HG03196 (cell line): ENCODE data around the gene CGB1.
"Not testable (repeated sequence)": the region's sequence is repeated elsewhere in the genome, so short reads cannot be mapped to it uniquely, and the experiment has no call there.

Experiments
- ATAC-seq: cut with Tn5 transposase; IDR thresholded peaks from one replicate; pipeline ENCODE4 v1.9.1; 2021; ENCODE audit not compliant: unreplicated experiment

CGB1 gene

DNA sequence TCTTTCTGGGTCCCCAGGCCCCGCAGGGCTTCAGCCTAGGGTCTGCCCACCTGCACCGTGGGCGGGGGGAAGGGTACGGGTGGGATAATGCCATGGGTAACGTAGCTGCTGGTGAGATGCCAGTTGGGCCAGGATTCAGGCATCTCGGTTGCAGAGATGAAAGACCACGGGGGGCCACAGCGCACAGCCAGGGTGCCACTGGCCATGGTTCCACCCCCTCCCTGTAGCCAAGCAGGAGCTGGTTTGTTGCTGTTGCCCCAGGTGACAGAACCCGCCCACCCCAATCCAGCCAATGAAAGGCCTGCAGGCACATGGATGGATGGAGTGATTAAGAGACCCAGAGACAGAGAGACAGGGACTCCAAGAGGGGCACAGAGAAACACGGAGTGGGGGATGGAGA lies 21.9 kb upstream of the CGB1 start:
- no peak for ATAC-seq

DNA sequence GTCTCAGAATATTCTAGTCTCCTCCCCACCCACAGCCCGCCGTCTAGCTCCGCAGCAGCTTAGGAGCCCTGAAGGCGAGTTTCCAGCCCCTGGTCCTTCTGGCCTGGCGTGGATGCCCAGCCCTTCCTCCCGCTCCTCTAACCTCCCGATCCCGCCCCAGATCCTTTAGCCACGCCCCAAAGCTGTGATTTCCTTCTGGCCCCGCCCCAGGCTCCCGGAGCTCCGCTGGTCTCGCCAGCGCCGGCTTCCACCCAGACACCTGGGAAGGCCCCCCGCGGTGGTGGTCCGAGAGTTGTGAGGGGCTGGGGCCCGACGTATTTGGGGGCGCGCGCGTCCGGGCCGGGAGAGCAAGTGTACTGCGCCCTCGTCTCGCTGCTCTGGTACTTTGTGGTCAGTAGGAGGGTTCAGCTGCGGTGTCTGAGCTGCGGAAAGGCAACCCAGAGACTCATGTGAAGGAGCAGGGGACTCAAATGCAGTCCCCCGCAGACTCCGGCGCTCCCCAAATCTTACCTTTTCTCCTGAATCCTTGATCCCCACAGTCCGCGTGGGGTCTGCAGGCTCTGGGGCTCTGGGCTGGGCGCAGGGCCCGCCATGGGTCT lies 21.0 kb upstream of the CGB1 start, which contains the start of gene CGB7:
CGB7 (minus strand) TSS at position 114 of the 599 bp plus-strand sequence. CDS start 2,374 bp downstream, outside the sequence.
- no peak for ATAC-seq

DNA sequence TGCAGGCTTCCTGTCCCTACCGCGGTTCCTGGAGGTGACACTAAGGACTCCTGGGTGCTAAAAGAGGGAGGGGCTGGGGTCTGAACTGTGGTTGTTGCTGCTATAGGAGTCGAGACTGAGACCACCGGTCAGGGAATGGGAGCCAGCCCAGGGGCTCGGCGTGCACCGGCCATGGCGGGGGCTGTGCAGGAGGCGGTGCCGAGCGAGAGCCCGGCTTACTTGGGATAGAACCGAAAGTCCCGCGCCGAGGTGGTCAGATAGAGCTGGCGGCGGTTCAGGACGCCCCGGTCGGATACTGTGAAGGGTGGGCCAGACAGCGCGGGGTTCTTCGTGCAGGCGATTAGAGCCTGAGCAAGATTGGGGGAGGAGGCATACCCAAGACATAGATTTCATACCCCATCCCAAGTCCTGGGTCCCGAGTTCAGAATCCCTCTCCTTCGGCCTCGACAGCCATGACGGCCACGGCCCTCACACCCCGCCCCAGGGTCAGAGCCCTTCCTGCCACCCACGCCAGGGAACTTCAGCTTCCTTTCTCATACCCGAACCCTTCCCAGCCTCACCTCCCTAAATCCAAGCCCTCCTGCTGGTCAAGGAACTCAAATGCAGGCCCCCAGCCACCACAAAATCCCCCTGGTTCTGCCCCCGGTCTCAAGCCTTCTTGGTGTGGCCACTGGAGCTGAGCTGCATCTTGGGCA lies 20.4 kb upstream of the CGB1 start:
- ATAC-seq, result not testable (repeated sequence)

DNA sequence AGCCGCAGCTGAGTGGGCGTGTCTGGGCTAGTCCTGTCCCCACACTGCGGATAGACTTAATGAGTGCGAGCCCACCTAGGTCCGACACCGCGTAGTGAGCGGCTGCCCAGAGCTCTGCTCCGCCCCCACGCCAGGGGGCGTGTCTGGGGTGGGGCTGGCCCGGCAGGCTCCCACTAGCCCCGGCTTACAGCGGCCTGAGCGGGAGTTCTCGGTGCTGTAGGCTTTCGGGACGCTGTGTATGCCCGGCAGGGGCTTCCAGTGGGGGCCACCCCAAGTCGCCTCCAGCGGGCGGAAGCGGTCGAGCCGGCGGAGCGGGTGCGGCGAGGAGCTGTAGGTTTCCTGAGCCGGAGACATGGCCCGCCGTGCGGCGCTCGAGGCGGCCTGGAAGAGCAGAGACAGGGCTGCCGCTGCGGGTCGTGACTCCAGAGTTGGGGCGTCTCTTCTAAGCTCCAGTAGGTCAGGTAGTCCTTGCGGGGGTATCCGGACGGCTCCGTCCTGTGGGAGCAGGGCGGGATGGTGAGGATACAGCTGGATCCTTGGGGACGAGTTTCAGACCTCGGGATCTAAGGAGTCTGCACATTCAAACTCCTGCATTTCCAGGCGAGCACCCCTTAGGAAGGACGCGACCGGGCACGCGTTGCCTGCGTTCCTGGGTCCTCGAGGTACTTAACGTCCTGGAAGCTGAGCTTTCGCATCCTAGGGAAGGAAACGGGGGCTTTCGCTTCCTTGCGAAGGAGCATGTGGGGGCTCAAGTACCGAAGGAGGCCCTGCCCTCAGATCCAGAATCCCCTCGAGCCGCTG lies 19.6 kb upstream of the CGB1 start:
- ATAC-seq, result no peak

GRCh38 chr19:49050376-49051033 lies 13.8 kb upstream of the CGB1 start:
- ATAC-seq, result not testable (repeated sequence)

- not testable (repeated sequence) for ATAC-seq
These were observed 13.1 kb upstream of the CGB1 start for GRCh38 chr19:49049834-49050233.

- ATAC-seq, result not testable (repeated sequence)
These were observed 12.3 kb upstream of the CGB1 start, which contains the start of gene CGB8 for GRCh38 chr19:49049011-49049410. Gene CGB8 (minus strand): TSS chr19:49049111. CDS start chr19:49048739, 372 bp downstream.

DNA sequence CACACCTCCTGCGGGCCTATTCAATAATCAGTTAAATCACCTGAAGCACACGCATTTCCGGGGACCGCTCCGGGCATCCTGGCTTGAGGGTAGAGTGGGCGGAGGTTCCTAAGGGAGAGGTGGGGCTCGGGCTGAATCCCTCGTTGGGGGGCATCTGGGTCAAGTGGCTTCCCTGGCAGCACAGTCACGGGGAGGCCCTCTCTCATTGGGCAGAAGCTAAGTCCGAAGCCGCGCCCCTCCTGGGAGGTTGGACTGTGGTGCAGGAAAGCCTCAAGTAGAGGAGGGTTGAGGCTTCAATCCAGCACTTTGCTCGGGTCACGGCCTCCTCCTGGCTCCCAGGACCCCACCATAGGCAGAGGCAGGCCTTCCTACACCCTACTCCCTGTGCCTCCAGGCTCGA lies 6.9 kb upstream of the CGB1 start, which contains the start of gene CGB5:
CGB5 (plus strand) TSS at position 301 of the 400 bp plus-strand sequence. CDS start 362 bp downstream, outside the sequence.
- not testable (repeated sequence) for ATAC-seq

- ATAC-seq, result not testable (repeated sequence)
These were observed 6.0 kb upstream of the CGB1 start for GRCh38 chr19:49042666-49043065.

- ATAC-seq, result no peak
These were observed 5.5 kb upstream of the CGB1 start for GRCh38 chr19:49042177-49042576.

DNA sequence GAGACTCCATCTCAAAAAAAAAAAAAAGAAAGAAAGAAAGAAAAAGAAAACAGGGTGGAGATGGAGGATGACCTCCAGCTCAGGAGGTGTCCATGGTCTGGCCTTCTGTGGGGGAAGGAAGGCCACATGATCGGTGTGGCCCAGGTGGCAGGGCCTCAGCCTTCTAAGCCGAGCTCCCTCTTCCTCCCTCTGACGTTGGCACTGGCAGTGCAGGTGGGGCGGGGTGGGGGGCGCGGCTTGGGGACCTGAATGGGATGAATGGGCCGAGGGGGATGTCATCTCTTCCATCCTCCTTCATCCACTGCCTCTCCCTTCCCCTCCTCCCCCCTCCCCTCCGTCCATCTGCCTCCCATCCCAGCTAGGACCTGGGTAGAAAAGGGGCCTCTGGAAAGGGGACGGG lies 3.0 kb upstream of the CGB1 start:
- ATAC-seq, result not testable (repeated sequence)

- not testable (repeated sequence) for ATAC-seq
These were observed 2.0 kb upstream of the CGB1 start for GRCh38 chr19:49038557-49039276.

DNA sequence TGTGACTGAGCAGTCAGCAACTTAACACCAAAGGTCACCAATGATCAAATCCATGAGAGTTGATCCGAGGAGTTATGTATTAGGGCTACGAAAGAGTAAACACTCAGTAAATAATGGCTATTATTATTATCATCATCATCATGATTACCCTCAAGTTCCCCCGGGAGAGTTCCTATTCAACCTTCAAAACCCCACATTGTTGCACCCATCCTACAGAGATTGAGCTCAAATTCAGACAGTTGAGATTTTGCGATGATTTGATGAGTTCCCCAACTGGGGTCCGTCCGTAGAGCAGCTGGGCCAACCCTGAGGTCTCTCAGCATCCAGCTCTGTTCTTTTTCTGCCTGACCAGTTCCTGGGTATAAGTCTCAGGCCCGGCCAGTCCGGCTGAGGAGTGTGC lies 1.4 kb upstream of the CGB1 start:
- ATAC-seq, result not testable (repeated sequence)

DNA sequence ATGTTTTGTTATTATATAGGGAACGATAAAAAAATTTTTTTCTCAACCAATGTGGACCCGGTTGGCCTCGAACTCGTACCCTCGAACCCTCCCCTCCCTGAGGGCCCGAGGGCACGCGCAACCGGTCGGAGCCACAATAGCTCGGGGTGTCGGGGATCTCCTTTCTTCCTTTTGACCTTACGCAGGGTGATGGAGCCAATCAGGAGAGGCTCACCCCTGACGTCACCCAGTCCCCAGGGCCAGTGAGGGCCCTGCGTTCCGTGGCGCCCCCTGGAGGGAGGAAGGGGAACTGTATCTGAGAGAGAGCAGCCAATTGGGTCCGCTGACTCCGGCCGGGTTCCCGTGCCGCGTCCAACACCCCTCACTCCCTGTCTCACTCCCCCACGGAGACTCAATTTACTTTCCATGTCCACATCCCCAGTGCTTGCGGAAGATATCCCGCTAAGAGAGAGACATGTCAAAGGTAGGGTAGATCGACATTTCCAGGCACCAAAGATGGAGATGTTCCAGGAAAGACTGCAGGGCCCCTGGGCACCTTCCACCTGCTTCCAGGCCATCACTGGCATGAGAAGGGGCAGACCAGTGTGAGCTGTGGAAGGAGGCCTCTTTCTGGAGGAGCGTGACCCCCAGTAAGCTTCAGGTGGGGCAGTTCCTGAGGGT lies 4.9 kb downstream of the CGB1 start, which contains the start of gene CGB2:
CGB2 (plus strand) TSS at position 249 of the 660 bp plus-strand sequence; CDS start at position 455, 206 bp downstream.
- ATAC-seq, result not testable (repeated sequence)

- not testable (repeated sequence) for ATAC-seq
These were observed 6.4 kb downstream of the CGB1 start for GRCh38 chr19:49030323-49030722.

- ATAC-seq, result not testable (repeated sequence)
These were observed 6.9 kb downstream of the CGB1 start for GRCh38 chr19:49029749-49030148.

- ATAC-seq, result not testable (repeated sequence)
These were observed 8.0 kb downstream of the CGB1 start for GRCh38 chr19:49028686-49029085.

GRCh38 chr19:49025599-49025998 lies 11.1 kb downstream of the CGB1 start:
- ATAC-seq, result not testable (repeated sequence)

GRCh38 chr19:49025088-49025487 lies 11.6 kb downstream of the CGB1 start:
- not testable (repeated sequence) for ATAC-seq
